Heart left ventricle (tissue), 13 donors: ENCODE data around the gene COL6A1.

ENCODE experiments used
- POLR2A ChIP-seq, 2 donors: fragments of 450-650 bp; IDR thresholded peaks; one replicate each; pipeline ENCODE4 v1.6.1; 2017; ENCODE audit warnings: antibody characterized with exemption in 2 of 2, mild to moderate bottlenecking in 2 of 2, moderate library complexity in 2 of 2
- TF ChIP-seq, protein P1 (sequence below), 12 donors: fragments of 200-600 bp; sonication (generic) in 4 of 12; IDR thresholded peaks; one replicate each; pipeline versions ENCODE4 v1.5.0 to v1.8.0; 2018 to 2022; ENCODE audit warnings: antibody characterized with exemption in 12 of 12, mild to moderate bottlenecking in 5 of 12
- donor health status: ischemic (EF 13 %, LVEDD 7.1; RV severe dilation, severe dysfunction).
- donor health status: DM: no; HTN: yes; CAD: no.
- donor health status: DM: no; HTN: no; CAD: no.
- donor health status: ischemic (EF 25% LVEDD 6.9; RV normal size, moderate dysfunction).
- donor health status: ischemic (EF 25% LVEDD 5.7; RV mildly dilated, moderate dysfunction).
- donor health status: ischemic (EF 35%, LVEDD 5.7; RV mildly dilated, moderate dysfunction).
- donor health status: nonischemic (EF 11% LVEDD 7.7; RV severe dilation, severe dysfunction).
- donor health status: DM: yes; HTN: yes; CAD: no.
- donor health status: PGD.
- donor health status: ischemic (EF 29% LVEDD 5.4; RV normal size, mild dysfunction).
- donor health status: nonischemic (EF 23%, LVEDD 6.1; RV moderate dilation, normal function).

GRCh38 chr21:45959182-45959581, 22.4 kb upstream of the COL6A1 start:
- TF ChIP-seq, protein P1, sequence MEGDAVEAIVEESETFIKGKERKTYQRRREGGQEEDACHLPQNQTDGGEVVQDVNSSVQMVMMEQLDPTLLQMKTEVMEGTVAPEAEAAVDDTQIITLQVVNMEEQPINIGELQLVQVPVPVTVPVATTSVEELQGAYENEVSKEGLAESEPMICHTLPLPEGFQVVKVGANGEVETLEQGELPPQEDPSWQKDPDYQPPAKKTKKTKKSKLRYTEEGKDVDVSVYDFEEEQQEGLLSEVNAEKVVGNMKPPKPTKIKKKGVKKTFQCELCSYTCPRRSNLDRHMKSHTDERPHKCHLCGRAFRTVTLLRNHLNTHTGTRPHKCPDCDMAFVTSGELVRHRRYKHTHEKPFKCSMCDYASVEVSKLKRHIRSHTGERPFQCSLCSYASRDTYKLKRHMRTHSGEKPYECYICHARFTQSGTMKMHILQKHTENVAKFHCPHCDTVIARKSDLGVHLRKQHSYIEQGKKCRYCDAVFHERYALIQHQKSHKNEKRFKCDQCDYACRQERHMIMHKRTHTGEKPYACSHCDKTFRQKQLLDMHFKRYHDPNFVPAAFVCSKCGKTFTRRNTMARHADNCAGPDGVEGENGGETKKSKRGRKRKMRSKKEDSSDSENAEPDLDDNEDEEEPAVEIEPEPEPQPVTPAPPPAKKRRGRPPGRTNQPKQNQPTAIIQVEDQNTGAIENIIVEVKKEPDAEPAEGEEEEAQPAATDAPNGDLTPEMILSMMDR (IDR thresholded peaks at IDR 0.05), result no peak
- no peak for TF ChIP-seq POLR2A (IDR thresholded peaks at IDR 0.05)
